HG02759 (cell line): ENCODE data around the gene YIPF1.

Experiments
- ATAC-seq: cut with Tn5 transposase; IDR thresholded peaks from one replicate; pipeline ENCODE4 v1.9.1; 2021; ENCODE audit warnings: mild to moderate bottlenecking, moderate library complexity; ENCODE audit not compliant: unreplicated experiment

YIPF1 gene

DNA sequence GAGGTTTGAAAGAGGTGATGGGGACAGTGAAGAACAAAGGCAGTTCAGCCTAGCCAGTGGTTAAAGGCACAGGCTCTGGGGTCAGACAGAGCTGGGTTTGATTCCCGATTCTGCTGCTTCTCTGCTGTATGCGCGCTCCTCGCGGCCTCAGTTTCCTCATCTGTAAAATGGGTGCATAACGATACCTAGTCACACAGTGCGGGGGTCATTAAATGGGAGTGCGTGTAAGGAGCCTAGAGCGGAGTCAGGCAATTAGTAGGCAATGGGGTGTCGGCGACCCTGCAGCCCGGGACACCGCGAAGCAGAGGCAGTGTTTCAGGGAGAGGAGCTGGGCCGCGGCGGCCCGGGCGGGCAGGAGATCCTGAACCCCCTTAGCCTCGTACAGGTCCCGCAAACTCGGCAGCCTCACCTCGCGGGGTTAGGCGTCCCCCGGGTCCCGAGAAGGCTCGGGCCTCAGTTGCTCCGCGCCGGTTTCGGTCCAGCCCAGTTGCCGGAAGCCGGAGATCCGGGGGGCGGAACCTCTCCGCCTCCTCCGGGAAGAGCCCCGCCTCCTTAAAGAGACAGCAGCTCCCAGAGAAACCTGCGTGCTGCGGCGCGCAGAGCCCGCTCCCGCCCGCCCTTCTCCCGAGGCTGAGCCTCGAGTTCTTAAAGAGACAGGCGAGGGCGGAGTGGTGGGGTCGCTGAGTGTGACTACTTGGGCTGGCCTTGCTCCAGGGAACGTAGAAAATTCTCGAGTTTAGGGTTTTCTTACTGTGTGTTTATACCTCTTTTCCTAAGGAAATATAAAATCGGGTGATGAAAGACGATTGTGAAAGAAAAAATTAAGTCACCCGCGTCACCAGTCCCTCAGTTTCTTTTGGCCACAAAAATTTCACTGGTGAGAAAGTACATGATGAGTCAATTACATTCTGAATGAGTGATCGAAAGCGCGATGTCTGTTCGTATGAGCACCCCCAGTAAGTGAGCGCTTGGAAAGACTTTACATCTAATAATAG lies at the start of gene YIPF1:
Gene YIPF1 (minus strand): TSS at position 494 of the 995 bp plus-strand sequence. CDS start 860 bp downstream, outside the sequence.
- peak; percentile 93 for ATAC-seq

DNA sequence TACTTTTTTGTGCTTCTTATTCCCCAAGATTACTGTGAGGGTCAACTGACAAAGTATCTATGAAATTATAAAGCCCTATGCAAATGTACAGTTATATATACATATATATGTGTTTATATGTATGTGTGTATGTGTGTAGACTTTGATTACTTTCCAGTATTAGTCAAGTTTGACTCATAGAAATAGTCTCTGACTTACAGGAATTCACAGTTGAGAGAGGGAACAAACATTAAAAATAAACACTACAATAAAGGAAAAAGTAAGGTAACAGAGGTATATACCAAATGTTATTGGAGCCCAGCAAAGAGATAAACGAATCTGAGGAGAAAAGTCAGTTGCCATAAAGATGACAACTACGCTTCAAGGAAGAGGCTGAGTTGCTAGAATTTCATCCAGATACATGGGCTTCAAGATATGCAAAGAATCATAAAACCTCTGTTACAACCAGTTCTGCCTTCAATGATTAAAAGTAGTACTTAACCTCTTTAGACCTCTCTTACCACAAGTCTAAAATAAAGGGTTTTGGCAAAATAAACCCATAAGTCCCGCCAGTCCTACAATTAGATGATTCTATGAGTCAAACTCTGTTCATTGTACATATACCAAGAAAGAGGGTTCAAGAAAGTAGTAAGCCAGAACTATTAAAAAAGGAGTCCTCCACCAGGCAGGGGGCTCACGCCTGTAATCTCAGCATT lies 48.7 kb upstream of the YIPF1 start:
- no peak for ATAC-seq

DNA sequence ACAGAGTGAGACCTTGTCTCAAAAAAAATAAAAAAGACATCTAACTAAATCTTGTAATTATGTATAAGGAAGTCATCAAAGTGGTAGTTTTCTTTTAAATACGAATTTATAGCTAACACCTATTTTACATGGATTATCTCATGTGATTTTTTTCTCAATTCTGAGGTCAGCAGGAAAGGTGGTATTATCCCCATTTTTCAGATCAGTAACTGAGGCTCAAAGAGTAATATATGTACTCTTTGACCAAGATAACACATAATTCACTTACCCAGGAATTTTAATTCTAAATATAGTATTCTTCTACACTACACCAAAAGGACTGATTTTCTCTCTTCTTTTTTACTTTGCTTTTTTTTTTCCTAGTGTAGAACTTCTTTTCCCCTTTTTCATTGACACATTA lies 46.8 kb upstream of the YIPF1 start:
- ATAC-seq, result no peak

DNA sequence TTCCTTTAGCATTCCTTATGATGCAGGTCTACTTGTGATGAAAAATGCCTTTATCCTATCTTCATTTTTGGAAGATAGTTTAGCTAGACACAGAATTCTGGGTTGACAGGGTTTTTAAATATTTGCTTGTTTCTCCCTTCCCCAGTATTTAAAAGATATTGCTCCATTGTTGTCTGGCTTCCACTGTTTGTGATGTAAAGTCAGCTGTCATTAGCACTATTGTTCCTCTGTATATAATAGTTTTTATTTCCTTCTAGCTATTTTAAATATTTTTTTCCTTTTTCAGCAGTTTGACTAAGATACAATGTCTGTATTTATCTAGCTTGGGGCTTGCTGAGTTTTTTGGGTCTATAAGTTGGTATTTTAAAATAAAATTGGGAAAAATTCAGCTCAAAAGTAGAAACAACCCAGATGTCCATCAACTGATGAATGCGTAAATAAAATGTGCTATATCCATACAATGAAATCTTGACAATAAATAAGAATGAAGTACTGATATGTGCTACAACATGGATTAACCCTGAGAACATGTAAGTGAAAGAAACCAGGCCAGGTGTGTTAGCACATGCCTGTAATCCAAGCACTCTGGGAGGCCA lies 44.7 kb upstream of the YIPF1 start:
- no peak for ATAC-seq

DNA sequence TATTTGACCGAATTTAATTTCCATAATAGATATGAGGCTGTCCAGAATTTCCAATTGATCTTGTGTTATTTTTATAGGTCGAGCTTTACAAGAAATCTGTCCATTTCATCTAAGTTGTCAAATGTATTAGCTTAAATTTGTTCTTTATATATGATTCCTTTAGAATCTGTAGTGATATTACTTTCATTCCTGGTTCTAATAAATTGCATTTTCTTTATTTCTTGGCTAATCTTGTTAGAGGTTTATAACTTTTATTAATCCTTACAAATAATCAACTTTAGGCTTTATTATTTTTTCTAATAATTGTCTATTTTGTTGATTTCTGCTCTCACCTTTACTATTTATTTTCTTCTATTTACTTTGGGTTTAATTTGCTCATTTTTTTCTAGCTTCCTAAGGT lies 41.9 kb upstream of the YIPF1 start:
- ATAC-seq, result no peak

DNA sequence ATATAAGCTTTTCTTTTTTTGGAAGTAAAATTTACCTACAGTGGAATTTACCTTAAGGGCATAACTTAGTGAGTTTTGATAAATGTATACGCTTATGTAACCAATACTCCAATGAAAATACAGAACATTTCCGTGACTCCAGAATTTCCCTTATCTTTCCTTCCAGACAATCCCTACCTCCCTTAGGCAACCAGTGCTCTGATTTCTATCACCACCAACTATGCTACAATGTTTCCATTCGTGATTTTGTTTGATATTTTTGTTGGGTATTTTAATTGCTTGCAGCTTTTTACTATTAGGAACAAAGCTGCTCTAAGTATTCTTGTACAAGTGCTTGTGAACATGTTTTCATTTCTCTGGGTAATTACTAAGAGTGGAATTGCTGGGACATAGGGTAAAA lies 41.3 kb upstream of the YIPF1 start:
- no peak for ATAC-seq

DNA sequence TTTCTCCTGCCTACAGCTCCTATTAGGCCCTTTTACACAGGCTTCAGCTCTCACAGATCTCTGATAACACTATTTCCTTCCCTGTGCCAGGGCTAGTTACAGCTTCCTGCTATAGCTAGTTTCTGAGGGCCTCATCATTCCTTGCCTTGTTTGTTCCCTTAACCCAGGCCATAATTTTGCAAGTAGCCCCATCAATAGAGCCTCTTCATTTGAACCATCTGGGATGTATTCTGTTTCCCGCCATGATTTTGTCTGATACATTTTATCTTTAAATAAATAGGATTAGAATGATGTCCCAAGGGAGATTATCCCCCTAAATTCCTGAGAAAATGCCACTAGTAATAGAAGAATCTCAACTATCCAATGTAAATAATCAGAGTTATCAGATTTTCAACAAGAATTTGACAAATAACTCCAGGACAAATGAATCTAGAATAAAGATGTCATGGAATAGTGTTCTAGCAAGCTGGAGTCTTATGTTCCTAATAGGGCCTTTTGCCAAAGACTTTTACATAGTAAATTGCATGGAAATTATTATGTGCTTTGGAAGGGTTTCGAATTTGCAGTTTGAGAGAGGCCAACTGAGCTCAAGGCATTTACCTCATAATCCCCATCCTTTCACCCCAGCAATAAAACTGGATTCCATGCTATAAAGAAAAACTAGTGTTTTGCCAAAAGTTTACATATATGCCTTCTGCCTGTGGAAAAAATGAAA lies 39.8 kb upstream of the YIPF1 start:
- no peak for ATAC-seq

DNA sequence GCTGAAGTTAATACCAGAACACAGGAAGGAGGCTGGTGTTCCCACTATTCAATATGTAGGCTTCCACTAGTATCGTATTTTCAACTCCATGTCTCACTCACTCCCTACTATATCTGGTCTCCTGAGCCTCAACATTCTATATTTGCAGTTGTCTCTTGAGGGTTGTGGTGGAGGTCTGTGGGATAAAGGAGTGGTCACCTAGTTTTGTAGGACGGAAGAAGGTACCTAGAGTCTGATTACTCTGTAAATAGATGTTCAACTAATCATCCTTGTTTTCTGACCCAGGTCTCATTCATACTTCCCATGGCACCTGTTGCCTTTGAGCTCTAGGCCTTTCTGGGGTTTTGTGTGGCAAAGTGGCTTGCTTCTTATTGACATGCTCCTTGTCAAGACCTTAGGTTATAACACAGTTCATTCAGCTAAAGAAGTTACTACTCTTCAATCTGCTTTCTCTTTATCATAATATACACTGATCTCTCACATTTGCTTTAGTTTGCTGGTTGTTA lies 37.8 kb upstream of the YIPF1 start:
- ATAC-seq, result no peak

DNA sequence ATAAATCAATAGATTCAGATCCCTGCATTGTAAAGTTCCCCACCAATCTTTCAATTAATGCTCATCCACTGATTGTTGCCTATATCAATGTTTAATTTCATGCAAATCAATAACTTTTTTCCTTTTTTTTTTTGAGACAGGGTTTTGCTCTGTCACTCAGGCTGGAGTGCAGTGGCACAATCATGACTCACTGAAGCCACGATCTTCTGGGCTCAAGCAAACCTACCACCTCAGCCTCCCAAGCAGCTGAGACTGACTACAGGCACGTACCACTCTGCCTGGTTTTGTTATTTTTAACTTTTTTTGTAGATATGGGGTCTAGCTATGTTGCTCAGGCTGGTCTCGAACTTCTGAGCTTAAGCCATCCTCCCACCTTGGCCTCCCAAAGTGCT lies 30.1 kb upstream of the YIPF1 start:
- no peak for ATAC-seq

DNA sequence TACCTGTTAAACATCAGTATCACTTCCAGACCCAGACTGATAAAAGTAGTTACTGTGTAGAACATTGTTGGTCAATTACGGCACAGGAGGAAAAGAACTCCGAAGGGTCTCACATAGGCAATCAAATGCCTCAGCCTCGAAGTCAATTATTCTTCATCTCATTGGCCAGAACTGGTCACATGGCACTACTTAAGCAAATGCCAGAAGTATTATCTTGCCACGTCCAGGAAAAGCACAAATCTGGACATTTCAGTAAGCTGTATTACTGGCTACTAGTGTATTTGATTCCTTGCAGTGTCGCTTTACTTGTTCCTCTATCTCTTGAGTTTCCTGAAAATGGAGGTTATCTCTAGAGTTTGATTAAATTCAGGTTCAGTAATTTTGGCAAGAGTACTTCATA lies 28.7 kb upstream of the YIPF1 start:
- no peak for ATAC-seq

DNA sequence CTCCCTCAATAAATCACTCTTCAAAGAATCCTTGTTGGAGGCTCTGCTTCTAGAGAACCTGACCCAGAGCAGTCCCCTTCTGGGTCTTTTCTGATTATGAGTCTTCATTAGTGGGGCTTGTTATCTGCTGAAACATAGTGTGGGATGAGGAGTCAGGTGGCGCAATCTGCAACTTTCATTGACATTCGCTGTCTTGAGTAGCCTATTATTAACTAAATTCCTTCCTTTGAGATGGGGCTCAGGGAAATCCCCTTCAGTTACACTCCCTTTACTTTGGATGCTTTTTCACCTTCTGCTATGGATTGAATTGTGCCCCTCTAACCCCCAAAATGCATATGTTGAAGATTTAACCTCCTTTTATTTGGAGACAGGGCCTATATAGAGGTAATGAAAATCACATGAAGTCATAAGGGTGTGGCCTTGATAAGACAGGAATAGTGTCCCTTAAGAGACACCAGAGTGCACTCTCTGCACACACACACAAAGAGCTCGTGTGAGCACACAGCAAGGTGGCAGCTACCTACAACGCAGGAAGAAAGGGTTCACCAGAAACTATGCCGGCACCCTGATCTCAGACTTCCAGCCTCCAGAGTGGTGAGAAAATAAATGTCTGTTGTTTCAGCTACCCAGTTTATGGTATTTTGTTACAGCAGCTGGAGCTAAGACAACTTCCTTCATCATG lies 23.9 kb upstream of the YIPF1 start:
- no peak for ATAC-seq

DNA sequence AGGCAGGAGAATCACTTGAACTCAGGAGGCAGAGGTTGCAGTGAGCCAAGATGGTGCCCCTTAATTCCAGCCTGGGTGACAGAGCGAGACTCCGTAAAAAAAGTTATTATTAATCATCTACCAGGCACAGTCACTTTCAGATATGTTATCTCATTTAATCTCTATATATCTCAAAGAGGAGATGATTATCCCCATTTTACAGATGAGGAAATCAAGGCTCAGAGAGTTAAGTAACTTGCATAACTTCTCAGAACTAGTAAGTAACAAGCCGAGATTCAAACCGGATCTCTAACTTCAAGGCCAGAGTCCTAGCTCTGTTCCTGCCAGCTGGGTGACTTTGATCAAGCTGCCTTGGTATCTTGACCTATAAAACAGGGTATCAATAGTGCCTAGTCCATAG lies 21.8 kb upstream of the YIPF1 start:
- no peak for ATAC-seq

DNA sequence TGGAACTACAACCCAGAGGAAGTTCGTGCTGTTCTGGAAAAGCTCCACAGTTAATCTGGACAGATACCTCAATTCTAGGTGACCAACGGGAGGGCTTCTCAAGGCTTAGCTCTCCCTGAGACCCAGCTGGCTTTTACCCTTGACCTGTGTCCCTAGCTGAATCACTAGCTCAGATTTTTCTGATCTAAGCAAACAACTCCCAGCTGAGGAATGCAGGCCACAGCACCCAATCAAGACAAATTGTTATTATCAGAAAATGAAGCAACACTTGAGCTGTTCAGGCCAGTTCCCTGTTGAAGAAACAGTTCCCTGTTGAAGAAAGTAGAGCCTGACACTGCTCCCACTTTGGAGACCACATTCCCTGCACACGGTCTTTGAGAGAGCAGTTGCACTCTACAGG lies 20.3 kb upstream of the YIPF1 start:
- no peak for ATAC-seq

DNA sequence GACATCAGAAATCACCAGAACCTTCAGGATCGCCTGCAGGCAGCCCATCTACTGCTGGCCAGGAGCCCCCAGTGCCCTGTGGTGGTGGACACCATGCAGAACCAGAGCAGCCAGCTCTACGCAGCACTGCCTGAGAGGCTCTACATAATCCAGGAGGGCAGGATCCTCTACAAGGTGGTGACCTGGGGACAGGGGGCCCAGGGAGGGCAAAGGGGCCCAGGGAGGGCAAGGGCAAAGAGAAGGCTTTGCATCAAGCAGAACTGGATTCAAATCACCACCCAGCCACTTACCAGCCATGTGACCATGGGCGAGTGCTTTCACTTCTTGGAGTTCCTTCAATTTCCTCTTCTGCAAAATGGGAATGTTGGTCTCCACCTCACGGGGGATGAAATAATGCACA lies 16.5 kb upstream of the YIPF1 start:
- ATAC-seq, result no peak

DNA sequence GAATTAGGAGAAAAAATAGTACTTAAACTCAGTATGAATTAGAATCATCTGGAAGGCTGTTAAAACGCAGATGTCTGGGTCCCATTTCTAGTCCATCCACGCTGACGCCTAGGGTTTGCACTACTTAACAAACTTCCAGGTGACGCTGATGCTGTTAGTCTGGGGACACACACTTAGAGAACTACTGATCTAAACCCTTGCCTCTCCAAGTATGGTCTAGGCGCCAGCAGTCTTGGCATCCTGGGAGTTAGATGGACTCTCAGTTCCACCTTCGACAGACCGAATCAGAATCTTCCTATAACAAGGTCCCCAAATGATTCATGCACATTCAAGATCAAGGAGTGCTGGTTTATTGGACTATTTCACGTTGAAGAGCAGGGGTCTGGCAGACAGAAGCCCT lies 15.9 kb upstream of the YIPF1 start:
- no peak for ATAC-seq

DNA sequence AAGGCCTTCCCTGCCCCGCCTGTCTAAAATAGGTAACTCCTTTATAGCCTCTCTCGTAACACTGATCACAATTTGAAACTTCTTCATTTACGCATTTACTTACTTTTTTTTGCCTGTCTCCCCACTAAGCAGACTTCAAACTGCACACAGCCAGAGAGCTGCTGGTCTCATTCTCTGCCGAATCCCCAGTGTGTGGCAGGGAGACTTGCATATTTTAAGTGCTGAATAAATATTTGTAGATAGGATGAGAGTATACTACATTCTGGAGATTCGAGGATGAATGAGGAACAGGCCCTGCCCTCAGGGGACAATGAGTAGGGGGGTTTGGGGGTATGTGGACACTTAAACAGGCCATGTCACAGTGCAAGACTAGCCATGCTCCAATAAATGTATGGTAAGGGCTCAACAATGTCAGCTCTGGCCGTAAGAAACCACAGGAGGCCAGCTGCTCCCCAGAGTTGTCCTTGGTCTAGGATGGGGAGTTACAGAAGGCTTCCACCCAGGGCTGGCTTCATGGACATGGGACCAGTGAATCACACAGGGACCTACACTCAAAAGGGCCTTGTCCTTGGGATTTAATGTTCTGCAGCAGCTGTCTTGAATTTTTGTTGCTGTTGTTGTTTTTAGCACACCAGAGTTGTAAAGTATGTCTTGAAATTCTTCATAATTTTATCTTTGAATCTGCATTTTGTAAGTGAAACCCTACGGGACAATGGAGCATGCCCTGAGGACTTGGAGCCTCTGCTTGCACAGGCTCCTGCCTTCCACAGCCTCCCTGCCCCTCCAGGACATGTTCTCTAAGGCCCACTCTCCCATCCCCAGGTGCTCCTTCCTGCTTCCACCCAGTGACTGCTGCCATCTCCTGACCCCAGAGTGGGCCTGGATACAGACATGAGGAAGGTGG lies 12.9 kb upstream of the YIPF1 start:
- ATAC-seq, result no peak

DNA sequence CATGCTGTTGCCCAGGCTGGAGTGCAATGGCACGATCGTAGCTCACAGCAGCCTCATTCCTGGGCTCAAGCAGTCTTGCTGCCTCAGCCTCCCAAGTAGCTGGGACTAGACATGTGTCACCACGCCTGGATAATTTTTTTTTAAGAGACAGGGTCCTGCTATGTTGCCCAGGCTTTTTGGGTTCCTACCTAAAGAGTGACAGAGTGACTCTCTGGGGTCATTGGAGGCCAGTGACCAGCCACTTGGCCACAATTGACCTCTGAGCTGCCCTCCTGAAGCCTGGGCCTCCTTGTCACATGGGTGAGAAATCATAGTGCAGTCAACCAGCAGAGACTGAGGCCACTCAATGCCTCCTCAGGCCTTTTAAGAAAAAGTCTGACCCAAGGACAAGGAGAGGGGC lies 10.1 kb upstream of the YIPF1 start:
- ATAC-seq, result no peak

DNA sequence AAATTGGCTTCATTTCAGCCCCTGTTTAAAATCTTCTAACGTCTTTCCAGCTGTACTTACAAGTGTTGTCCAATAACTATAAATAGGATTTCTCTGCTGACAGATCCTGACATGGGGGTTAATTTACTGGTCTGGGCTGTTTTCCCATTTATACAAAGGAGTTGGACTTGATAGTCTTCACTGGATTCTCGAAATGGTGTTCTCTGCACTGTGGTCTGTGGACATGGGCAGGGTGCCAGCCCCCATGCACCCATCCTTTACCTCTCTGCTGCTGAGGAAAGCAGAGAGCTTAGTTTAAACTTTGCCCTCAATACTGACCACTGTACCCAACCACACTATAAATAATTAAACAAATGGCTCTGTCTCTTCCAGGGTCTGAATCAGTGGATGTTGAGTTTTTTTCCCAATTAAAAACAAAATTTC lies 9.6 kb upstream of the YIPF1 start:
- no peak for ATAC-seq

DNA sequence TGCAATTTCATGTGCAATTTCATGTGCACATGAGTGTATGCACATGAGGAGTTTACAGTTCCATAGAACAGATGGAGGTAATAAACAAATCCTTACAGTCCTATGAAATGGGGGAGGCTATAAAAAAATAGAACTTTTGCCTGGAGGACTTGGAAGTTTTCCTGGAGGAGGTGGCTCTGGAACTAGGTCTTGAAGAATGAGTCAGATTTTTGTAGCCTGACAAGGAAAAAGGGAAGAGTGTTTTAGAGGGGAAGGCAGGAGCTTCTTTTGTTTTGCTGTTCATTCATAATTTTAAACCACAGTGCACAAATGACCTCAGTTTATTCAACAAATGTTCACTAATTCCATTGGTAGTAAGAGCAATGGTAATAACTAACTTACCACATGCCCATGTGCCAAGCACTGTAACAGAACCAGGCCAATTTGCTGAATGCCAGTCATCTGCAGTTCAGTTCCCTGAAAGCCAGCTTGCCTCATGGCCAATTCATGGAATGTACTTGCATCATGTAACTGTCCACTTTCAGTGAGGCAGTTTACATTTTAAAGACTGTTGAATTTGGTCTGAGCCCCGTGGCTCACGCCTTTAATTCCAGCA lies 7.1 kb upstream of the YIPF1 start:
- no peak for ATAC-seq
